ENCODE results near the gene CCL7. TPM values are rescaled to one million over a fixed set of nuclear protein-coding genes. Genes with fewer than 3 reads are reported as not detected.

CCL7 gene
- total RNA-seq, 1 experiment from 2014 or later, result not detected

- no peak overlapping the region for H3K27ac Mint-ChIP-seq (ENCODE audit: unreplicated experiment)
- ChIA-PET POLR2A (no interaction called here), CTCF (no interaction called here)
- no peak overlapping the region for H3K4me3 Mint-ChIP-seq (ENCODE audit: unreplicated experiment)
- BruUV-seq (replicated peaks), result no TSS peak
- H3K27me3 Mint-ChIP-seq (ENCODE audit: insufficient read depth, unreplicated experiment), result no peaks in the 10 kb centered on the region
- no peak for DNase-seq
- no peaks in the 10 kb centered on the region for H3K9me3 Mint-ChIP-seq (ENCODE audit: unreplicated experiment)
- Histone ChIP-seq H3K36me3 (ENCODE audit: control insufficient read depth, insufficient read depth, low read length) (no peaks in the 10 kb centered on the region), H3K4me1 (peaks cover 51% of the 10 kb centered on the region), H3K27me3 (replicated peaks; ENCODE audit: control insufficient read depth, insufficient read depth, low read length) (no peaks in the 10 kb centered on the region; the same call in none of the 2 replicates), H3K9me3 (no peaks in the 10 kb centered on the region), H3K4me3 (ENCODE audit: low read depth, low read length) (no peak overlapping the region)
- TF ChIP-seq CTCF (IDR thresholded peaks at IDR 0.05; ENCODE audit: insufficient read depth in 1 of 2, low read depth in 1 of 2, low read length in 1 of 2, severe bottlenecking in 1 of 2, unreplicated experiment in 1 of 2), result no peak
- intact Hi-C loops (cut with micrococcal nuclease; ENCODE audit: unreplicated experiment), result no loop called here
- H3K4me1 Mint-ChIP-seq (ENCODE audit: low read depth, unreplicated experiment), result no peaks in the 10 kb centered on the region
- H3K36me3 Mint-ChIP-seq (ENCODE audit: insufficient read depth, unreplicated experiment), result no peaks in the 10 kb centered on the region
These were observed 18.0 kb upstream of the CCL7 start for GRCh38 chr17:34252095-34252443.

- no peaks in the 10 kb centered on the region for H3K9me3 Mint-ChIP-seq (ENCODE audit: unreplicated experiment)
- H3K4me3 ChIP-seq (ENCODE audit: low read depth, low read length), result no peak overlapping the region
- no peak overlapping the region for H3K4me3 Mint-ChIP-seq (ENCODE audit: unreplicated experiment)
- intact Hi-C loops (cut with micrococcal nuclease; ENCODE audit: unreplicated experiment), result no loop called here
- no peaks in the 10 kb centered on the region for H3K4me1 Mint-ChIP-seq (ENCODE audit: low read depth, unreplicated experiment)
- H3K36me3 Mint-ChIP-seq (ENCODE audit: insufficient read depth, unreplicated experiment), result no peaks in the 10 kb centered on the region
- H3K36me3 ChIP-seq (ENCODE audit: control insufficient read depth, insufficient read depth, low read length), result no peaks in the 10 kb centered on the region
- peaks cover 51% of the 10 kb centered on the region for H3K4me1 ChIP-seq
- no peaks in the 10 kb centered on the region for H3K9me3 ChIP-seq
- no peak overlapping the region for H3K27ac Mint-ChIP-seq (ENCODE audit: unreplicated experiment)
- DNase-seq, result no peak
- H3K27me3 ChIP-seq (replicated peaks; ENCODE audit: control insufficient read depth, insufficient read depth, low read length), result no peaks in the 10 kb centered on the region; the same call in none of the 2 replicates
- ChIA-PET CTCF (no interaction called here), POLR2A (no interaction called here)
- TF ChIP-seq CTCF (IDR thresholded peaks at IDR 0.05; ENCODE audit: insufficient read depth in 1 of 2, low read depth in 1 of 2, low read length in 1 of 2, severe bottlenecking in 1 of 2, unreplicated experiment in 1 of 2), result no peak
- peaks cover 2% of the 10 kb centered on the region for H3K27me3 Mint-ChIP-seq (ENCODE audit: insufficient read depth, unreplicated experiment)
- no TSS peak for BruUV-seq (replicated peaks)
These were observed 17.4 kb upstream of the CCL7 start for GRCh38 chr17:34252444-34253138.

- H3K4me1 Mint-ChIP-seq (ENCODE audit: low read depth, unreplicated experiment), result no peaks in the 10 kb centered on the region
These were observed 16.9 kb upstream of the CCL7 start for GRCh38 chr17:34253139-34253525.

More at GRCh38 chr17:34253139-34253525, 16.9 kb upstream of the CCL7 start:
- H3K27ac Mint-ChIP-seq (ENCODE audit: unreplicated experiment), result no peak overlapping the region
- no peaks in the 10 kb centered on the region for H3K9me3 ChIP-seq
- BruUV-seq (replicated peaks), result no TSS peak
- H3K36me3 ChIP-seq (ENCODE audit: control insufficient read depth, insufficient read depth, low read length), result no peaks in the 10 kb centered on the region
- H3K4me3 ChIP-seq (ENCODE audit: low read depth, low read length), result no peak overlapping the region
- H3K9me3 Mint-ChIP-seq (ENCODE audit: unreplicated experiment), result no peaks in the 10 kb centered on the region
- H3K27me3 ChIP-seq (replicated peaks; ENCODE audit: control insufficient read depth, insufficient read depth, low read length), result no peaks in the 10 kb centered on the region; the same call in none of the 2 replicates
- H3K4me3 Mint-ChIP-seq (ENCODE audit: unreplicated experiment), result no peak overlapping the region
- POLR2A ChIA-PET, result no interaction called here
- TF ChIP-seq CTCF (IDR thresholded peaks at IDR 0.05; ENCODE audit: insufficient read depth in 1 of 2, low read depth in 1 of 2, low read length in 1 of 2, severe bottlenecking in 1 of 2, unreplicated experiment in 1 of 2), result no peak
- intact Hi-C loops (cut with micrococcal nuclease; ENCODE audit: unreplicated experiment), result no loop called here
- H3K4me1 ChIP-seq, result peaks cover 49% of the 10 kb centered on the region
- peaks cover 6% of the 10 kb centered on the region for H3K27me3 Mint-ChIP-seq (ENCODE audit: insufficient read depth, unreplicated experiment)
- CTCF ChIA-PET, result no interaction called here
- no peak for DNase-seq
- H3K36me3 Mint-ChIP-seq (ENCODE audit: insufficient read depth, unreplicated experiment), result no peaks in the 10 kb centered on the region

All from Caco-2 (cell line).